Common myeloid progenitor, CD34-positive (primary cell): ENCODE measurements around the gene SMIM32.

Experiments
- CTCF ChIA-PET: fragments of 350-600 bp; sonication (Branson Sonifier 250); formaldehyde crosslinking; loops from one replicate; lab custom pipeline; 2021; ENCODE audit warnings: antibody characterized with exemption; lab: Charles Lee
- POLR2A ChIA-PET: fragments of 350-600 bp; sonication (Branson Sonifier 250); formaldehyde crosslinking; loops from one replicate; lab custom pipeline; 2021; ENCODE audit warnings: antibody characterized with exemption; lab: Charles Lee
- DNase-seq, 3 donors: peaks; one replicate each; pipeline versions ENCODE4 v3.0.0 to v3.0.0-alpha.2; 2013
- H3K27ac ChIP-seq, 2 experiments: 1 replicate in 1 of 2; 2 replicates in 1 of 2; pipeline ENCODE4 v1.7.0; 2013; ENCODE audit warnings: inconsistent platforms in 2 of 2, low read length in 2 of 2, mild to moderate bottlenecking in 2 of 2, low read depth in 1 of 2, moderate library complexity in 1 of 2; ENCODE audit not compliant: severe bottlenecking in 2 of 2, insufficient read depth in 1 of 2, poor library complexity in 1 of 2
- H3K27me3 ChIP-seq, 5 experiments: replicated peaks in 2 of 5; 1 replicate in 3 of 5; 2 replicates in 2 of 5; pipeline versions ENCODE4 v1.6.1 to v1.7.0; 2013; ENCODE audit warnings: low read length in 4 of 5, mild to moderate bottlenecking in 2 of 5, moderate library complexity in 2 of 5, inconsistent platforms in 1 of 5; ENCODE audit not compliant: insufficient read depth in 5 of 5, control insufficient read depth in 4 of 5
- H3K36me3 ChIP-seq, 4 experiments: 1 replicate in 2 of 4; 2 replicates in 2 of 4; pipeline versions ENCODE4 v1.6.1 to v1.7.0; 2013; ENCODE audit warnings: low read length in 3 of 4, control low read depth in 1 of 4, mild to moderate bottlenecking in 1 of 4; ENCODE audit not compliant: control insufficient read depth in 4 of 4, insufficient read depth in 4 of 4
- H3K4me1 ChIP-seq, 4 experiments: 1 replicate in 3 of 4; 2 replicates in 1 of 4; pipeline versions ENCODE4 v1.6.1 to v1.7.1; 2013; ENCODE audit warnings: low read length in 3 of 4, mild to moderate bottlenecking in 3 of 4, control low read depth in 1 of 4, inconsistent platforms in 1 of 4, moderate library complexity in 1 of 4; ENCODE audit not compliant: control insufficient read depth in 4 of 4, insufficient read depth in 4 of 4; ENCODE audit errors: control extremely low read depth in 1 of 4
- H3K4me3 ChIP-seq, 7 experiments: 1 replicate in 4 of 7; 2 replicates in 3 of 7; pipeline versions ENCODE4 v1.5.1 to v1.7.0; 2013; ENCODE audit warnings: mild to moderate bottlenecking in 7 of 7, low read length in 6 of 7, moderate library complexity in 6 of 7, inconsistent platforms in 2 of 7, low read depth in 2 of 7, control low read depth in 1 of 7; ENCODE audit not compliant: insufficient read depth in 4 of 7, control insufficient read depth in 1 of 7; ENCODE audit errors: extremely low read depth in 1 of 7
- H3K9me3 ChIP-seq, 5 experiments: 1 replicate in 4 of 5; 2 replicates in 1 of 5; pipeline versions ENCODE4 v1.6.1 to v1.7.1; 2013; ENCODE audit warnings: low read length in 4 of 5, mild to moderate bottlenecking in 2 of 5, inconsistent platforms in 1 of 5, low read depth in 1 of 5, moderate library complexity in 1 of 5; ENCODE audit not compliant: control insufficient read depth in 4 of 5, insufficient read depth in 2 of 5; ENCODE audit errors: control extremely low read depth in 1 of 5
- WGBS: methylation state at CpG from one replicate; pipeline ENCODE4 v1.1.5; 2013; ENCODE audit not compliant: insufficient coverage; 5-methylcytosine and 5-hydroxymethylcytosine counted together

SMIM32 gene

DNA sequence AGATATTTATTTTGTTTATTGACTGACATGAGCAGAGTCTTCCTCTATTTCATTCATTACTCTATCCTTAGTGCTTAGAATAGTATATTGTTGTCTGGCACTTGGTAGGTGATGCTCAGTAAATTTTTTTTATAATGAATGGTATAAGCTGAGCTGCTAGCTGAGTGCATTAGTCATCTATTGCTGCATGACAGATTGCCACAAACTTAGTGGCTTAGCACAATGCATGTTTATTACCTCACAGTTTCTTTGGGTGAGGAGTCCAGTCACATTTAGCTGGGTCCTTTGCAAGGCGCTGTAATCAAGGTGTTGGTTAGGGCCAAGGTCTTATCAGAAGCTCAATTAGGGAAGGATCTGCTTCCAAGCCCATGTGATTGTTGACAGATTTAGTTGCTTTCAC lies 37.2 kb downstream of the SMIM32 start:
- no peak overlapping the region for H3K4me3 ChIP-seq
- ChIA-PET CTCF (interaction anchor here (1.5 kb wide), 1 partner anchor 18 kb away, joined by 3 read pairs; no protein-coding TSS in a partner anchor), POLR2A (no interaction called here)
- no peak for DNase-seq
- no peaks in the 10 kb centered on the region for H3K27me3 ChIP-seq
- 100% methylated on average over 1 of the region's 1 CpG for WGBS
- peaks cover 0 to 2% (median 0%) of the 10 kb centered on the region in 4 experiments for H3K4me1 ChIP-seq
- peaks cover 12 to 63% (median 35%) of the 10 kb centered on the region in 4 experiments for H3K36me3 ChIP-seq
- H3K27ac ChIP-seq: no peak overlapping the region
- H3K9me3 ChIP-seq: no peaks in the 10 kb centered on the region

DNA sequence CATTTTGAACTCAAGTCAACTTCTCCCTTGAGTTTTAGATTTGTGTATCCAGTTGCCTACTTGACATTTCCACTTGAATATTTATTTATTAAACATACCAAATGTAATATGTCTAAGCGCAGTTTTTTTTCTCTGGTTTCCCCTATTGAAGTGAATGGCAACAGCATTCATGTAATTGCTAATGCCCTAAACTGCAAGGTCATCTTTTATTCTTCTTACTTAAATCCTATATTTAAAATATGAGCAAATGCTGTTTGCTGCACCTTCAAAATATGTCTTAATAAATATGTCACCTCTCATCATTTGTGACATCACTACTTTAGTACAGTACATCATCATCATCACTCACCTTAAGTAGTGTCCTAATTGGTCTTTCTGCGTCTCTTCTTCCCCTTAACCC lies 37.9 kb downstream of the SMIM32 start:
- H3K27ac ChIP-seq: no peak overlapping the region
- CTCF ChIA-PET: no interaction called here
- no peak overlapping the region for H3K4me3 ChIP-seq
- no peak for DNase-seq
- H3K9me3 ChIP-seq: no peaks in the 10 kb centered on the region
- WGBS: 100% methylated on average over 1 of the region's 2 CpGs
- peaks cover 14 to 58% (median 34%) of the 10 kb centered on the region in 4 experiments for H3K36me3 ChIP-seq
- POLR2A ChIA-PET: no interaction called here
- H3K4me1 ChIP-seq: peaks cover 0 to 2% (median 0%) of the 10 kb centered on the region in 4 experiments
- no peaks in the 10 kb centered on the region for H3K27me3 ChIP-seq

DNA sequence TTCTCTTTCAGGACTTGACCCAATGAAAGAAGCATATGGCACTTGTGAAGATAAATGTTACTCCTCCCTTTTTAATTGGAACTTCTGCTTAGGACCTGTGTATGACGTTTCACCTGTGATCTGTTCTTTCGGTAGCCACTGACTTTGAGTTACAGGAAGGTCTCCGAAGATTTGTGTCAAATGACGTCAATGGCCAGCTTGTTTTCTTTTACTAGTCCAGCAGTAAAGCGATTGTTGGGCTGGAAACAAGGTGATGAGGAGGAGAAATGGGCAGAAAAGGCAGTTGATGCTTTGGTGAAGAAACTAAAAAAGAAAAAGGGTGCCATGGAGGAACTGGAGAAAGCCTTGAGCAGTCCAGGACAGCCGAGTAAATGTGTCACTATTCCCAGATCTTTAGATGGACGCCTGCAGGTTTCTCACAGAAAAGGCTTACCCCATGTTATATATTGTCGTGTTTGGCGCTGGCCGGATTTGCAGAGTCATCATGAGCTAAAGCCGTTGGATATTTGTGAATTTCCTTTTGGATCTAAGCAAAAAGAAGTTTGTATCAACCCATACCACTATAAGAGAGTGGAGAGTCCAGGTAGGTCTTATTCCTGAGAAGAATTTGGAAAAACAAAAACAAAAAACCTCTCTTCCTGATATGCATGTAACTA lies 39.3 kb downstream of the SMIM32 start:
- WGBS: 98% methylated on average over 8 of the region's 11 CpGs
- Histone ChIP-seq H3K4me3 (no peak overlapping the region), H3K36me3 (peaks cover 15 to 57% (median 33%) of the 10 kb centered on the region in 4 experiments), H3K9me3 (no peaks in the 10 kb centered on the region), H3K4me1 (peaks cover 0 to 3% (median 1%) of the 10 kb centered on the region in 4 experiments), H3K27me3 (no peaks in the 10 kb centered on the region), H3K27ac (no peak overlapping the region)
- ChIA-PET CTCF (interaction anchor here (0.9 to 1.7 kb wide), 3 partner anchors 16 to 266 kb away, joined by 3 to 5 read pairs (median 3); no protein-coding TSS in a partner anchor), POLR2A (no interaction called here)
- DNase-seq: no peak

DNA sequence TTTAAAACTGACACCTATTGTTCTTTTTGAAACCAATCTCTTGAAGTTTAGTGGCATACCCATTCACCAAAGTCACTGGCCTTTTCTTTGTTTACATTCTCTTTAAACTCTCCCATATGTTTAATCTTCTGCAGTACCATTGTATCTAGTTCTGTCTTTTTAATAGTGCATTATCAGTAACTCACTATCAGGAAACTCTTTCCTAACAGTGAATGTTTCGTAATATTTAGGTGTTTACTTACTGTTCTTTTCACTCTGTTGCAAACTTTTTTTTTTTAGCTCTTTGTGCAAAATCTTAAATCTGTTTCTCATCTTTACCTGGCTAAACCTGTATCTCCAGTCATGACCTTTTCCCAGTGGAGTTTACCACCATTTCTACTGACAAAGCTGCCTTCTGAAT lies 43.1 kb downstream of the SMIM32 start:
- no peak overlapping the region for H3K4me3 ChIP-seq
- peaks cover 11 to 27% (median 17%) of the 10 kb centered on the region in 4 experiments for H3K36me3 ChIP-seq
- ChIA-PET POLR2A (interaction anchor here (0.6 kb wide), 1 partner anchor 11 kb away, joined by 4 read pairs; no protein-coding TSS in a partner anchor), CTCF (interaction anchor here (0.7 to 1.6 kb wide), 2 partner anchors 8 to 17 kb away, joined by 3 to 6 read pairs; partner anchors contain the start of gene SMAD5)
- WGBS: no CpG with 5 or more reads among the region's 1 CpG
- DNase-seq: no peak
- H3K4me1 ChIP-seq: peaks cover 0 to 3% (median 1%) of the 10 kb centered on the region in 4 experiments
- no peaks in the 10 kb centered on the region for H3K27me3 ChIP-seq
- no peaks in the 10 kb centered on the region for H3K9me3 ChIP-seq
- H3K27ac ChIP-seq: no peak overlapping the region

DNA sequence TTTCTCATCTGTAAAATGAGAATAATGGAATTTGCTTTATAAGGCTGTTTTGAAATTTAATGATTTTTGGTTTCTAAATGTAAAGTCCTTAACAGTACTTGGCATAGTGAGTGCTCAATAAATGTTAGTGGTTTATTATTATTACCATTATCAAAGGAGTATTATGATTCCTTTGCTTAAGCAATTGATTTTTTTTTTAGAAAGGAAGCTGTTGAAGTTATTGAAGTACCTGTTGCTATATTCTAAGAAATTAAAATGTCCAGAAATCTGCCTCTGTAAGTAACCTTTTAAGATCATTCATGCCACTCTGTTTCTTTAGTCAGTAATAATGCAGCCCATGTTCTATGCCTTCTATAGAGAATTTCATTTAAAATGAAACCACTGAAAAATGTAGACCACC lies 45.3 kb downstream of the SMIM32 start:
- Histone ChIP-seq H3K9me3 (no peaks in the 10 kb centered on the region), H3K27ac (no peak overlapping the region), H3K27me3 (no peaks in the 10 kb centered on the region), H3K4me1 (peaks cover 0 to 5% (median 1%) of the 10 kb centered on the region in 4 experiments), H3K4me3 (no peak overlapping the region), H3K36me3 (peaks cover 0 to 12% (median 4%) of the 10 kb centered on the region in 4 experiments)
- no peak for DNase-seq
- ChIA-PET CTCF (interaction anchor here (0.6 to 2.2 kb wide), 2 partner anchors 8 to 9 kb away, joined by 3 to 5 read pairs; no protein-coding TSS in a partner anchor), POLR2A (no interaction called here)

DNA sequence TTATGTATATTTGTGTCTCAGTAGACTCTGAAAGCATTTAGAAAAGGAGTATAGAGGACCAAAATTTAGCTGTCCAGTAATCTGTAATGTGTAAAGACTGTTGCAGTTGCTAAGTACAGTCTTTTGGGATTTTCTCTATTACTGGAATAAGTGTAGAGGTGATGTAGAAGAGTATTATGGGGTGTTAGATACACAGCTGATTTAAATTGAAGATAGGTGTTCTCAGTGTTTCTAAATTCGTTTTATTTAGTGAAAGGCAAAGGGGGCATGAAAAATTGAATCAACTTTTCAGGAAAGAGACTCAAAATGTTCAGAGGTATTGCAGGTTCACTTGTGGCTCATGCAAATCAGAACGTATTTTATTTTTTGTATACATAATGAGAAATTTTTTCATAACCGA lies 46.8 kb downstream of the SMIM32 start:
- WGBS: no CpG with 5 or more reads among the region's 3 CpGs
- no peak for DNase-seq
- ChIA-PET CTCF (interaction anchor here (0.8 to 2.2 kb wide), 7 partner anchors 8 to 64 kb away, joined by 3 to 5 read pairs (median 3); partner anchors contain the start of gene SMAD5), POLR2A (no interaction called here)
- no peak overlapping the region for H3K27ac ChIP-seq
- no peak overlapping the region for H3K4me3 ChIP-seq
- peaks cover 0 to 6% (median 0%) of the 10 kb centered on the region in 4 experiments for H3K4me1 ChIP-seq
- H3K36me3 ChIP-seq: peaks cover 0 to 6% (median 0%) of the 10 kb centered on the region in 4 experiments
- no peaks in the 10 kb centered on the region for H3K9me3 ChIP-seq
- no peaks in the 10 kb centered on the region for H3K27me3 ChIP-seq

DNA sequence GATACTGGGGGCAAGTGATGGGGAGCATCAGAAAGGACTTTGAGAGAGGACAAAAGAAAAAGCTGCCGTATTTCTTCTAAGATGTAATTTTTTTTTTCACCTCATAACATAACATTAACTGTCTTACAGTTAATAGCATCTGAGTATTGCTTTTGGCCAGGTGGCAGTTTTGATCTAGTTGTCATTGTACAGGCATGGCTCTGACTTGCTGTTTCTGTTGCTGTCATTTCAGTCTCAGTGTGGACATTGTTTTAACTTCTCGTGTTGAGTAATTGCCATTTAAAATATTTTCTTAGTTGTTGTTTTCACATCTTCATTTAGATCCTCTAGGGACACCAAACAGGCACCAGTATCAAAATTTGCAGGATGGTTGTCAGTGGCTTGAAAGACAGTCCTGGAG lies 47.9 kb downstream of the SMIM32 start:
- no peak for DNase-seq
- CTCF ChIA-PET: interaction anchor here (1.1 to 1.3 kb wide), 2 partner anchors 17 to 63 kb away, joined by 3 read pairs; no protein-coding TSS in a partner anchor
- peaks cover 0 to 6% (median 0%) of the 10 kb centered on the region in 4 experiments for H3K4me1 ChIP-seq
- peaks cover 0 to 4% (median 0%) of the 10 kb centered on the region in 4 experiments for H3K36me3 ChIP-seq
- WGBS: no CpG with 5 or more reads among the region's 2 CpGs
- POLR2A ChIA-PET: no interaction called here
- no peak overlapping the region for H3K4me3 ChIP-seq
- no peak overlapping the region for H3K27ac ChIP-seq
- H3K9me3 ChIP-seq: no peaks in the 10 kb centered on the region
- no peaks in the 10 kb centered on the region for H3K27me3 ChIP-seq
